ENCODE measurements around the gene CYP4B1.

DNA sequence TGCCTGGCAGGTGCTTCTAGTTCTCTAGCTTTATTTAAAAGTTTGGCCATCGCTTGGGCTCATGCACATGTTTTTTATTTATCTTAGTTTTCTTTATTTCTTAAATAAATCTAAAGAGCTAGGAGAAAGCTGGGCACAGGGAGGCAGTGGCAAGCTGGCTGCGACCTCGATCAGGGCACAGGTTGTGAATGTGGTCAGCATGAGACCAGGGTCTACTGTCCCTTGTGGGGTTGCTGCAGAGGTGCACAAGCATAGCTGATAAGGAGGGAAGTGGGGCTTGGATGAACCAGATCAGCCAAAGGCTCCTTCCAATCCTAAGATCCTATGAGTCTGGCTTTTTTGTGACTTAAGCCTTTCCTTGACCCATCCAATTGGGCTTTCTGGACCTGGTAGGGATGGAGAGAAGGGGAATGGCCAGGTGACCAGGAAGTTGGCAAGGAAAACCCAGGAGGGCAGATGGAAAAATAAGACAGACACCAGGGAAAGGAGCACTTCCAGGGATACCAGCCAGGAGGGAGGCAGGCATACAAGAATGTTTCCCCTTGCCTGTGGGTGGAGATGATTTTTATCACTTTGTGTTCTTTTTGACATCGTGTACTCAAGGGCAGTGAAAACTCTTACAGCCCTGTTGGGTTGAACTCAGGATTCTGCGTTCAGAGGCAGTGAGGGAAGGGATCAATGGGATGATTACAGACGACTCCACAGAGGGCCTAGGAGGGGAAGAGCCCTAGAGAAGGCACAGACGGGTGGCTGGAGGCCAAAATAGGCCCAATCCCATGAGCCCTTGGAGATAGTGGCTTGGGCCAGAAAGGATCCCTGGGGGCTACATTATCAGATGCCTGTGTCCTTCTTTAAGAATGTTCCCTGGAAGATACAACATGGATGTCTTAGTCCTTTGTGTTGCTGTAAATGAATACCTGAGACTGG is 8.5 kb downstream of the CYP4B1 start:
- no peak for TF ChIP-seq POLR2A (IDR thresholded peaks at IDR 0.05)
- TF ChIP-seq, protein P1, sequence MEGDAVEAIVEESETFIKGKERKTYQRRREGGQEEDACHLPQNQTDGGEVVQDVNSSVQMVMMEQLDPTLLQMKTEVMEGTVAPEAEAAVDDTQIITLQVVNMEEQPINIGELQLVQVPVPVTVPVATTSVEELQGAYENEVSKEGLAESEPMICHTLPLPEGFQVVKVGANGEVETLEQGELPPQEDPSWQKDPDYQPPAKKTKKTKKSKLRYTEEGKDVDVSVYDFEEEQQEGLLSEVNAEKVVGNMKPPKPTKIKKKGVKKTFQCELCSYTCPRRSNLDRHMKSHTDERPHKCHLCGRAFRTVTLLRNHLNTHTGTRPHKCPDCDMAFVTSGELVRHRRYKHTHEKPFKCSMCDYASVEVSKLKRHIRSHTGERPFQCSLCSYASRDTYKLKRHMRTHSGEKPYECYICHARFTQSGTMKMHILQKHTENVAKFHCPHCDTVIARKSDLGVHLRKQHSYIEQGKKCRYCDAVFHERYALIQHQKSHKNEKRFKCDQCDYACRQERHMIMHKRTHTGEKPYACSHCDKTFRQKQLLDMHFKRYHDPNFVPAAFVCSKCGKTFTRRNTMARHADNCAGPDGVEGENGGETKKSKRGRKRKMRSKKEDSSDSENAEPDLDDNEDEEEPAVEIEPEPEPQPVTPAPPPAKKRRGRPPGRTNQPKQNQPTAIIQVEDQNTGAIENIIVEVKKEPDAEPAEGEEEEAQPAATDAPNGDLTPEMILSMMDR (IDR thresholded peaks at IDR 0.05): no peak

All from body of pancreas (tissue), 4 donors.